HepG2 (cell line): Measurements from ENCODE around the gene IRAK2. TPM values are rescaled to one million over a fixed set of nuclear protein-coding genes. Genes with fewer than 3 reads are reported as not detected.

Experiments used
- ATRX ChIP-seq: sonication (generic); formaldehyde crosslinking; IDR thresholded peaks from 2 replicates; pipeline ENCODE4 v1.4.0; 2020; ENCODE audit warnings: missing genetic modification reagents, borderline replicate concordance
- CAMTA2 ChIP-seq: sonication (generic); formaldehyde crosslinking; IDR thresholded peaks from 2 replicates; pipeline ENCODE4 v1.4.0; 2020; ENCODE audit warnings: mild to moderate bottlenecking, missing genetic modification reagents, borderline replicate concordance
- ELF1 ChIP-seq: sonication (generic); formaldehyde crosslinking; IDR thresholded peaks from 2 replicates; pipeline ENCODE4 v1.4.0; 2020; ENCODE audit warnings: missing genetic modification reagents
- FOXM1 ChIP-seq: sonication (generic); formaldehyde crosslinking; IDR thresholded peaks from 2 replicates; pipeline ENCODE4 v1.5.0; 2020; ENCODE audit warnings: missing genetic modification reagents
- HMG20A ChIP-seq: IDR thresholded peaks from 2 replicates; pipeline ENCODE4 v1.6.1; 2016; ENCODE audit warnings: borderline replicate concordance
- HNF4A ChIP-seq: sonication (generic); formaldehyde crosslinking; IDR thresholded peaks from 2 replicates; pipeline ENCODE4 v1.4.0; 2020; ENCODE audit warnings: missing genetic modification reagents
- KLF13 ChIP-seq: sonication (generic); formaldehyde crosslinking; IDR thresholded peaks from 2 replicates; pipeline ENCODE4 v1.4.0; 2020; ENCODE audit warnings: mild to moderate bottlenecking, missing genetic modification reagents
- PAXIP1 ChIP-seq: sonication (generic); formaldehyde crosslinking; conservative IDR thresholded peaks from 2 replicates; pipeline ENCODE4 v1.4.0; 2020; ENCODE audit warnings: mild to moderate bottlenecking, missing genetic modification reagents, moderate library complexity
- SOX13 ChIP-seq, 3 experiments: fragments of 450-650 bp in 1 of 3; sonication (generic) in 1 of 3; formaldehyde crosslinking in 1 of 3; IDR thresholded peaks in 2 of 3; conservative IDR thresholded peaks in 1 of 3; 2 replicates each; pipeline versions ENCODE4 v1.5.0 to v1.6.1; 2016 to 2020; ENCODE audit warnings: antibody characterized with exemption in 1 of 3, mild to moderate bottlenecking in 1 of 3, missing compliant biosample characterization in 1 of 3, missing genetic modification reagents in 1 of 3, moderate library complexity in 1 of 3
- SRSF9 ChIP-seq: fragments of 200-400 bp; formaldehyde crosslinking; IDR thresholded peaks from 2 replicates; pipeline ENCODE4 v1.6.1; 2018; ENCODE audit warnings: borderline replicate concordance, mild to moderate bottlenecking, low read depth, low read length; ENCODE audit not compliant: insufficient read depth, poor library complexity, severe bottlenecking
- TAF15 ChIP-seq: fragments of 200-400 bp; formaldehyde crosslinking; IDR thresholded peaks from one replicate; pipeline ENCODE4 v1.6.1; 2018; ENCODE audit warnings: mild to moderate bottlenecking, low read depth, low read length; ENCODE audit not compliant: poor library complexity, severe bottlenecking
- THAP11 ChIP-seq: IDR thresholded peaks from 2 replicates; pipeline ENCODE4 v1.6.1; 2016; ENCODE audit warnings: missing biosample characterization, missing genetic modification reagents
- YY1 ChIP-seq: IDR thresholded peaks from 2 replicates; pipeline ENCODE4 v1.6.1; 2011; ENCODE audit warnings: low read length, low read depth, moderate library complexity, mild to moderate bottlenecking; ENCODE audit not compliant: insufficient read depth, insufficient replicate concordance
- ZFP1 ChIP-seq: IDR thresholded peaks from 2 replicates; pipeline ENCODE4 v1.6.1; 2016
- ZGPAT ChIP-seq: IDR thresholded peaks from 2 replicates; pipeline ENCODE4 v1.6.1; 2016; ENCODE audit warnings: mild to moderate bottlenecking
- ZNF263 ChIP-seq: sonication (generic); formaldehyde crosslinking; IDR thresholded peaks from 2 replicates; pipeline ENCODE4 v1.4.0; 2020; ENCODE audit warnings: missing genetic modification reagents
- ZNF510 ChIP-seq: sonication (generic); formaldehyde crosslinking; IDR thresholded peaks from 2 replicates; pipeline ENCODE4 v1.4.0; 2020; ENCODE audit warnings: low read depth, mild to moderate bottlenecking, missing genetic modification reagents
- ZNF563 ChIP-seq: sonication (generic); formaldehyde crosslinking; IDR thresholded peaks from 2 replicates; pipeline ENCODE4 v1.8.0; 2022; ENCODE audit warnings: mild to moderate bottlenecking, moderate library complexity, missing genetic modification reagents
- polyA plus RNA-seq, 8 experiments: library from polyadenylated mRNA; depleted of rRNA in 3 of 8; stranded (reverse) in 7 of 8; unstranded in 1 of 8; fragments of >200 nt; fragmentation: Illumina TruSeq in 4 of 8; extraction: Trizol in 4 of 8; gene quantifications; 2 replicates each; pipeline versions ENCODE4 v1.2.1 to v1.2.3, GENCODE V29; 2011 to 2016; ENCODE audit warnings: low read depth in 4 of 8, missing spikeins in 1 of 8, mixed read lengths in 1 of 8; ENCODE audit not compliant: insufficient read depth in 1 of 8
- total RNA-seq, 5 experiments: library from RNA; depleted of rRNA; stranded (reverse); fragments of >200 nt; fragmentation: Illumina TruSeq; extraction: Trizol; gene quantifications; 2 replicates each; pipeline ENCODE4 v1.2.3, GENCODE V29; 2016; ENCODE audit warnings: low read depth in 1 of 5
- TF ChIP-seq, protein P1 (sequence below): sonication (generic); formaldehyde crosslinking; IDR thresholded peaks from 2 replicates; pipeline ENCODE4 v1.4.0; 2020; ENCODE audit warnings: missing genetic modification reagents, borderline replicate concordance

IRAK2 gene
- total and polyA plus RNA-seq, 2 of the 13 experiments (the other 11 are each of a cell fraction or from before 2014, with no cell fraction given): 13.1 to 23.3 TPM

DNA sequence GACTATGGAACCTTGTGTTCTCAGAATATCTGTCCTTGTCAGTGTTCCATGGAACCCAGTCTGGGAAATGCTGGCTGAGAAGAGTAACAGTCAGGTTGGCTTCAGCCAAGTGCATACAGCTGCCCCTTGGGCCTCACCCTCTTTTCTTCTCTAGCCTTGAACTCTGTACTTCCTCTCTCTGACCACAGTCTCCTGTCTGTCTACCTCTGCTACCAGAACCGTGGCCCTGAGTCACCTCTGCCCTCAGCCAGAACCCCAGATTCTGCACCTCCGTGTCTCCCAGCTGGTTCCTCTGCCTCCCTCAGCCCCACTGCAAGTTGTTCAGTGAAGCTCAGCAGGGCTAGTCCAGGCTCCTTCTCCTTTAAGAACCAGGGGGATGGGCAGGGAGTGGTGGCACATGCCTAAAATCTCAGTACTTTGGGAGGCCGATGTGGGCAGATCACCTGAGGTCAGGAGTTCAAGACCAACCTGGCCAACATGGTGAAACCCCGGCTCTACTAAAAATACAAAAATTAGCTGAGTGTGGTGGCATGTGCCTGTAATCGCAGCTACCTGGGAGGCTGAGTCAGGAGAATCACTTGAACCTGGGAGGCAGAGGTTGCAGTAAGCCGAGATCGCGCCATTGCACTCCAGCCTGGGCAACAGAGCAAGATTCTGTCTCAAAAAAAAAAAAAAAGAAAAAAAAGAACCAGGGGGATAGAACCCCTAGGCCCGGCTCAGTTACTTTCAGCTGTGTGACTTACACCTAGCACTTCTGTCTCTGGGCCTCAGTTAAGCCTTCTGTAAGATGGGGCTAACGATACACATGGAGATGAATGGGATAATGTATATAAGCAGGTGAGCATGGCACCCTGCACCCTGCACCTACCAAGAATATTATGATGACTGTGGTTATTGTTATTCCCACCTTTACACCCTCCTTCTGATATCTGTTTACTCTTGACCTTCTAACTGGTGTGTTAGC is 59.2 kb downstream of the IRAK2 start (continued):
- TF ChIP-seq, protein P1, sequence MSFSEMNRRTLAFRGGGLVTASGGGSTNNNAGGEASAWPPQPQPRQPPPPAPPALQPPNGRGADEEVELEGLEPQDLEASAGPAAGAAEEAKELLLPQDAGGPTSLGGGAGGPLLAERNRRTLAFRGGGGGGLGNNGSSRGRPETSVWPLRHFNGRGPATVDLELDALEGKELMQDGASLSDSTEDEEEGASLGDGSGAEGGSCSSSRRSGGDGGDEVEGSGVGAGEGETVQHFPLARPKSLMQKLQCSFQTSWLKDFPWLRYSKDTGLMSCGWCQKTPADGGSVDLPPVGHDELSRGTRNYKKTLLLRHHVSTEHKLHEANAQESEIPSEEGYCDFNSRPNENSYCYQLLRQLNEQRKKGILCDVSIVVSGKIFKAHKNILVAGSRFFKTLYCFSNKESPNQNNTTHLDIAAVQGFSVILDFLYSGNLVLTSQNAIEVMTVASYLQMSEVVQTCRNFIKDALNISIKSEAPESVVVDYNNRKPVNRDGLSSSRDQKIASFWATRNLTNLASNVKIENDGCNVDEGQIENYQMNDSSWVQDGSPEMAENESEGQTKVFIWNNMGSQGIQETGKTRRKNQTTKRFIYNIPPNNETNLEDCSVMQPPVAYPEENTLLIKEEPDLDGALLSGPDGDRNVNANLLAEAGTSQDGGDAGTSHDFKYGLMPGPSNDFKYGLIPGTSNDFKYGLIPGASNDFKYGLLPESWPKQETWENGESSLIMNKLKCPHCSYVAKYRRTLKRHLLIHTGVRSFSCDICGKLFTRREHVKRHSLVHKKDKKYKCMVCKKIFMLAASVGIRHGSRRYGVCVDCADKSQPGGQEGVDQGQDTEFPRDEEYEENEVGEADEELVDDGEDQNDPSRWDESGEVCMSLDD (CRISPR knock-in tag): peak; percentile 86; the same call in 1 of the 2 replicates
- TF ChIP-seq KLF13: no peak
- no peak for TF ChIP-seq ATRX
- 0 out of 2 replicates have a peak, but pooled peaks have one; percentile 19 for TF ChIP-seq ELF1 (CRISPR knock-in tag)
- no peak for TF ChIP-seq SOX13 (IDR thresholded peaks at IDR 0.05)
- TF ChIP-seq SOX13 (CRISPR knock-in tag; conservative IDR thresholded peaks at IDR 0.05 in 1 of 2, IDR thresholded peaks at IDR 0.05 in 1 of 2): peak in 1 of 2 experiments; percentile 63; a peak in 2 of 4 replicates
- peak; percentile 53; the same call in 1 of the 2 replicates for TF ChIP-seq HMG20A (CRISPR knock-in tag)
- no peak for TF ChIP-seq ZNF510 (CRISPR knock-in tag)
- no peak for TF ChIP-seq CAMTA2
- peak; percentile 51 for TF ChIP-seq ZNF263 (CRISPR knock-in tag)
- no peak for TF ChIP-seq ZFP1 (CRISPR knock-in tag)
- peak; percentile 88 for TF ChIP-seq HNF4A (CRISPR knock-in tag)
- TF ChIP-seq FOXM1 (CRISPR knock-in tag): no peak
- peak; percentile 88 for TF ChIP-seq PAXIP1 (CRISPR knock-in tag)
- TF ChIP-seq YY1: no peak
- TF ChIP-seq ZNF563 (CRISPR knock-in tag): peak; percentile 51; the same call in 1 of the 2 replicates
- no peak for TF ChIP-seq TAF15
- no peak for TF ChIP-seq SRSF9
- TF ChIP-seq ZGPAT (CRISPR knock-in tag): 0 out of 2 replicates have a peak, but pooled peaks have one; percentile 37
- peak; percentile 44 for TF ChIP-seq THAP11 (CRISPR knock-in tag)
